Right lobe of liver (tissue), 6 donors: ENCODE measurements around the gene CCSAP. TPM values are rescaled to one million over a fixed set of nuclear protein-coding genes. Genes with fewer than 3 reads are reported as not detected.
A peak's percentile ranks its signal among the peaks of the same experiment; 100 is the strongest.

Experiments used
- ATAC-seq, 4 donors: fragments of 200-7000 bp; cut with Tn5 transposase; one replicate each; pipeline ENCODE4 v1.9.1; 2020; ENCODE audit warnings: mild to moderate bottlenecking in 4 of 4, moderate library complexity in 4 of 4
- DNase-seq, 3 donors: peaks; one replicate each; pipeline ENCODE4 v3.0.0-alpha.2; 2020
- H3K27ac ChIP-seq, 3 donors: fragments of 200-600 bp; one replicate each; pipeline ENCODE4 v1.8.0; 2022
- H3K27me3 ChIP-seq, 2 donors: fragments of 200-600 bp; one replicate each; pipeline ENCODE4 v1.8.0; 2022
- H3K36me3 ChIP-seq, 4 donors: fragments of 200-600 bp; sonication (generic) in 1 of 4; one replicate each; pipeline versions ENCODE4 v1.5.1 to v1.8.0; 2017 to 2022; ENCODE audit warnings: control low read depth in 1 of 4
- H3K4me1 ChIP-seq, 4 donors: fragments of 200-600 bp; sonication (generic) in 1 of 4; one replicate each; pipeline versions ENCODE4 v1.5.1 to v1.8.0; 2017 to 2022; ENCODE audit warnings: control low read depth in 1 of 4
- H3K4me3 ChIP-seq, 3 donors: fragments of 200-600 bp; one replicate each; pipeline ENCODE4 v1.8.0; 2022
- H3K9me3 ChIP-seq, 4 donors: fragments of 200-600 bp; sonication (generic) in 1 of 4; one replicate each; pipeline versions ENCODE4 v1.5.1 to v1.8.0; 2017 to 2022; ENCODE audit warnings: control low read depth in 1 of 4
- CTCF ChIP-seq, 4 donors: fragments of 200-600 bp in 3 of 4; fragments of 450-650 bp in 1 of 4; IDR thresholded peaks; one replicate each; pipeline versions ENCODE4 v1.5.1 to v1.8.0; 2016 to 2022; ENCODE audit warnings: antibody characterized with exemption in 4 of 4, mild to moderate bottlenecking in 2 of 4
- POLR2A ChIP-seq: fragments of 450-650 bp; IDR thresholded peaks from one replicate; pipeline ENCODE4 v1.6.1; 2017; ENCODE audit warnings: antibody characterized with exemption, mild to moderate bottlenecking
- WGBS: methylation state at CpG from one replicate; pipeline ENCODE4 v1.1.6; 2018; ENCODE audit warnings: low coverage, low lambda C conversion rate; ENCODE audit not compliant: insufficient coverage; ENCODE audit errors: missing lambda C conversion rate; 5-methylcytosine and 5-hydroxymethylcytosine counted together
- intact Hi-C, 2 donors: fragments of 100-400 bp; cut with DNase I; formaldehyde crosslinking; loops; one replicate each; pipeline versions ENCODE4 v1.11.2 to v1.14.1; 2022
- total RNA-seq, 6 experiments: library from RNA; depleted of rRNA in 2 of 6; stranded (reverse); fragments of >200 nt in 2 of 6; fragmentation: NEBNext Ultra II Directional in 3 of 6; extraction: Animal tissue kit (Norgen Biotek cat#: 25700) in 3 of 6; gene quantifications; one replicate each; pipeline versions ENCODE4 v1.1.0 to v1.2.4, GENCODE V29; 2016 to 2023
- donor health status: DM: no; HTN: yes; CAD: no.
- donor health status: DM: no; HTN: no; CAD: no.
- donor health status: DM: no; HTN: no; CAD: no.
- donor health status: DM: no; HTN: yes; CAD: no.
- donor health status: DM: no; HTN: yes; CAD: no.

Gene CCSAP
- total RNA-seq, 6 experiments from 2014 or later, result 1.4 to 3.2 (median 1.7) TPM

GRCh38 chr1:229325853-229326487, 16.9 kb downstream of the CCSAP start:
- Histone ChIP-seq H3K27me3 (no peaks in the 10 kb centered on the region), H3K36me3 (peaks cover 0 to 12% (median 0%) of the 10 kb centered on the region in 4 donors), H3K4me1 (peaks cover 0 to 19% (median 2%) of the 10 kb centered on the region in 4 donors), H3K27ac (peak overlapping the region; percentile 0 to 49 (median 19)), H3K9me3 (no peaks in the 10 kb centered on the region), H3K4me3 (no peak overlapping the region)
- TF ChIP-seq POLR2A (no peak), CTCF (IDR thresholded peaks at IDR 0.05) (no peak)
- DNase-seq (no peak), ATAC-seq (peak; percentile 39 to 74 (median 48))
- WGBS, result 32% methylated on average over 7 of the region's 10 CpGs
- intact Hi-C loops, result no loop called here

GRCh38 chr1:229325401-229325800, 17.4 kb downstream of the CCSAP start:
- ATAC-seq (no peak), DNase-seq (no peak)
- 37% methylated on average over 2 of the region's 2 CpGs for WGBS
- Histone ChIP-seq H3K4me1 (peaks cover 0 to 19% (median 2%) of the 10 kb centered on the region in 4 donors), H3K4me3 (no peak overlapping the region), H3K9me3 (no peaks in the 10 kb centered on the region), H3K27me3 (no peaks in the 10 kb centered on the region), H3K27ac (peak overlapping the region; percentile 0 to 49 (median 19)), H3K36me3 (peaks cover 0 to 12% (median 0%) of the 10 kb centered on the region in 4 donors)
- intact Hi-C loops, result no loop called here
- no peak for TF ChIP-seq POLR2A
- no peak for TF ChIP-seq CTCF (IDR thresholded peaks at IDR 0.05)

GRCh38 chr1:229323885-229324553, 18.8 kb downstream of the CCSAP start:
- Histone ChIP-seq H3K27ac (no peak overlapping the region), H3K4me1 (peaks cover 0 to 19% (median 2%) of the 10 kb centered on the region in 4 donors), H3K36me3 (peaks cover 0 to 12% (median 0%) of the 10 kb centered on the region in 4 donors), H3K27me3 (no peaks in the 10 kb centered on the region), H3K4me3 (no peak overlapping the region), H3K9me3 (no peaks in the 10 kb centered on the region)
- 66% methylated on average over 2 of the region's 2 CpGs for WGBS
- TF ChIP-seq CTCF (IDR thresholded peaks at IDR 0.05) (no peak), POLR2A (no peak)
- peak in 1 of 3 donors; percentile 77 for DNase-seq
- peak; percentile 79 to 92 (median 86) for ATAC-seq
- intact Hi-C loops, result no loop called here

GRCh38 chr1:229323201-229323600, 19.6 kb downstream of the CCSAP start:
- Histone ChIP-seq H3K36me3 (peaks cover 0 to 12% (median 0%) of the 10 kb centered on the region in 4 donors), H3K4me3 (no peak overlapping the region), H3K9me3 (no peaks in the 10 kb centered on the region), H3K4me1 (peaks cover 0 to 19% (median 2%) of the 10 kb centered on the region in 4 donors), H3K27ac (no peak overlapping the region), H3K27me3 (no peaks in the 10 kb centered on the region)
- DNase-seq (no peak), ATAC-seq (no peak)
- TF ChIP-seq POLR2A, result no peak
- no peak for TF ChIP-seq CTCF (IDR thresholded peaks at IDR 0.05)
- 91% methylated on average over 7 of the region's 7 CpGs for WGBS
- intact Hi-C loops, result no loop called here
